Measurements from ENCODE around the gene SELENOI. TPM values are rescaled to one million over a fixed set of nuclear protein-coding genes. Genes with fewer than 3 reads are reported as not detected.

Gene SELENOI
- total RNA-seq, 2 experiments from 2014 or later: 38.4 to 41.3 TPM

DNA sequence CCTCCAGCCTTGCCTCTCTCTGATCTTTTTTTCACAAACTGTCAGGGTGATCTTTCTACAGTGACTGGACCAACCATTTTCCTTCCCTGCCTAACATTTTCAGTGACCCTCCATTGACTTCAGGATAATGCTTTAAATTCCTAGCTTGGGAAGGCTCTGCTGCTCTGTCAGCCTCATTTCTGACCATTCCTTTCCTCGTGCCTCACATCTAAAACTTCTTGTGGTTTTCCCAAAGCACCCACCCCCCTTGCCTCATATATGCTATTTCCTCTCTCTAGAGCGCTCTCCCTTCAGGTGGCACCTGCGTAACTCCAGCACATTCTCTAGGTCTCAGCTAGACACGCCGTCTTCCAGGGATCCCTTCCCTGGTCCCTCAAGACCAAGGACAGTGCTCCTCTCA, 93.0 kb downstream of the SELENOI start:
- DNase-seq (peak; percentile 32), ATAC-seq (no peak)
- Mint-ChIP-seq H3K4me1 (no peaks in the 10 kb centered on the region), H3K36me3 (no peaks in the 10 kb centered on the region), H3K27me3 (peaks cover 17% of the 10 kb centered on the region), H3K9me3 (ENCODE audit: low read depth) (no peaks in the 10 kb centered on the region), H3K27ac (no peak overlapping the region), H3K4me3 (no peak overlapping the region)
- CTCF ChIA-PET: no interaction called here

DNA sequence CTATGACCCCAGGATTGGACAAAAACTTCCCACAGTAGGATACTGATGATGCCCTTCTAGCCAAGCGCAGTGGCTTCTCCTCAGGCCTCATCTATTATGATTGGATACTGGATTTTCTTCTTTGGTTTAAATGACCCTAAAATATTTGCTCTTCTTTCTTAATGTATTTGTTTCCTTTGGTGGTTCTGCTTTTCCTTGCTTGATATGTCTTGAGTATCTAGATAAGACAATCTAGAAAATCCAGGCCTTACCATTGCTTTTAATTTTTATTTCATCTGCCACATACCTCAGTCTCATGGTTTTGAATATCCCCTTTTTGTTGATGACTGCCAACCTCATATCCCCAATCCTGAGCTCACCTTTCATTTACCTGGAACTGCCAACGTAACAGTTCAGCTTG, 96.4 kb downstream of the SELENOI start:
- H3K27ac Mint-ChIP-seq: no peak overlapping the region
- DNase-seq (no peak), ATAC-seq (no peak)
- H3K27me3 Mint-ChIP-seq: peaks cover 16% of the 10 kb centered on the region
- H3K4me1 Mint-ChIP-seq: no peaks in the 10 kb centered on the region
- no peaks in the 10 kb centered on the region for H3K9me3 Mint-ChIP-seq (ENCODE audit: low read depth)
- H3K4me3 Mint-ChIP-seq: no peak overlapping the region
- CTCF ChIA-PET: interaction anchor here (1.2 kb wide), 1 partner anchor 10 kb away, joined by 3 read pairs; no protein-coding TSS in a partner anchor
- H3K36me3 Mint-ChIP-seq: no peaks in the 10 kb centered on the region

GRCh38 chr2:26442707-26443106, 96.8 kb downstream of the SELENOI start:
- no peak overlapping the region for H3K4me3 Mint-ChIP-seq
- peak; percentile 22 for DNase-seq
- H3K36me3 Mint-ChIP-seq: no peaks in the 10 kb centered on the region
- CTCF ChIA-PET: interaction anchor here (1.0 to 1.2 kb wide), 2 partner anchors 10 to 25 kb away, joined by 3 read pairs; no protein-coding TSS in a partner anchor
- peaks cover 16% of the 10 kb centered on the region for H3K27me3 Mint-ChIP-seq
- H3K4me1 Mint-ChIP-seq: no peaks in the 10 kb centered on the region
- no peak overlapping the region for H3K27ac Mint-ChIP-seq
- ATAC-seq: no peak
- no peaks in the 10 kb centered on the region for H3K9me3 Mint-ChIP-seq (ENCODE audit: low read depth)

GRCh38 chr2:26444236-26444635, 98.3 kb downstream of the SELENOI start:
- no peaks in the 10 kb centered on the region for H3K4me1 Mint-ChIP-seq
- ATAC-seq (no peak), DNase-seq (peak; percentile 21)
- no peaks in the 10 kb centered on the region for H3K9me3 Mint-ChIP-seq (ENCODE audit: low read depth)
- H3K4me3 Mint-ChIP-seq: no peak overlapping the region
- H3K27me3 Mint-ChIP-seq: peaks cover 7% of the 10 kb centered on the region
- no peaks in the 10 kb centered on the region for H3K36me3 Mint-ChIP-seq
- H3K27ac Mint-ChIP-seq: no peak overlapping the region
- CTCF ChIA-PET: interaction anchor here (0.9 to 1.1 kb wide), 2 partner anchors 58 to 60 kb away, joined by 3 read pairs; no protein-coding TSS in a partner anchor

Other genes with a start within 250 kb of the SELENOI start
- gene GAREM2, start 173.1 kb upstream of the SELENOI start, total RNA-seq: 1 to 10 TPM; 2.5 to 4.5 TPM
- 100 to 1,000 TPM; 117 to 145 TPM for gene HADHA, start 101.5 kb upstream of the SELENOI start, total RNA-seq
- gene HADHB, start 101.2 kb upstream of the SELENOI start, total RNA-seq: 10 to 100 TPM; 55.8 to 83.5 TPM
- gene ADGRF3, start 646 bp downstream of the SELENOI start, total RNA-seq: 1 to 10 TPM; 3.7 to 4.6 TPM
- gene DRC1, start 55.8 kb downstream of the SELENOI start, total RNA-seq: not detected
- gene OTOF, start 132.0 kb downstream of the SELENOI start, total RNA-seq: 100 to 1,000 TPM in 1 of 2 experiments, 10 to 100 TPM in 1; 35.1 to 115 TPM

Measured in activated CD8-positive, alpha-beta memory T cell treated with anti-CD3 and anti-CD28 coated beads, Interleukin-2, amount 10 ng/mL, durations not matched to agents 7 days and 5 days (primary cell).